ENCODE measurements around the gene CT47C1. TPM values are rescaled to one million over a fixed set of nuclear protein-coding genes. Genes with fewer than 3 reads are reported as not detected.

CT47C1 gene
- total and polyA plus RNA-seq, 2 of the 13 experiments (the other 11 are each of a cell fraction or from before 2014, with no cell fraction given): not detected

- TF ChIP-seq CCDC6 (CRISPR knock-in tag; IDR thresholded peaks at IDR 0.05) (no peak), POGZ (CRISPR knock-in tag; IDR thresholded peaks at IDR 0.05) (no peak), SRY (CRISPR knock-in tag; IDR thresholded peaks at IDR 0.05) (no peak), ZNF768 (CRISPR knock-in tag; IDR thresholded peaks at IDR 0.05) (no peak), ZNF883 (CRISPR knock-in tag; IDR thresholded peaks at IDR 0.05; ENCODE audit: not compliant biosample characterization) (no peak)
- TF ChIP-seq, protein P1, sequence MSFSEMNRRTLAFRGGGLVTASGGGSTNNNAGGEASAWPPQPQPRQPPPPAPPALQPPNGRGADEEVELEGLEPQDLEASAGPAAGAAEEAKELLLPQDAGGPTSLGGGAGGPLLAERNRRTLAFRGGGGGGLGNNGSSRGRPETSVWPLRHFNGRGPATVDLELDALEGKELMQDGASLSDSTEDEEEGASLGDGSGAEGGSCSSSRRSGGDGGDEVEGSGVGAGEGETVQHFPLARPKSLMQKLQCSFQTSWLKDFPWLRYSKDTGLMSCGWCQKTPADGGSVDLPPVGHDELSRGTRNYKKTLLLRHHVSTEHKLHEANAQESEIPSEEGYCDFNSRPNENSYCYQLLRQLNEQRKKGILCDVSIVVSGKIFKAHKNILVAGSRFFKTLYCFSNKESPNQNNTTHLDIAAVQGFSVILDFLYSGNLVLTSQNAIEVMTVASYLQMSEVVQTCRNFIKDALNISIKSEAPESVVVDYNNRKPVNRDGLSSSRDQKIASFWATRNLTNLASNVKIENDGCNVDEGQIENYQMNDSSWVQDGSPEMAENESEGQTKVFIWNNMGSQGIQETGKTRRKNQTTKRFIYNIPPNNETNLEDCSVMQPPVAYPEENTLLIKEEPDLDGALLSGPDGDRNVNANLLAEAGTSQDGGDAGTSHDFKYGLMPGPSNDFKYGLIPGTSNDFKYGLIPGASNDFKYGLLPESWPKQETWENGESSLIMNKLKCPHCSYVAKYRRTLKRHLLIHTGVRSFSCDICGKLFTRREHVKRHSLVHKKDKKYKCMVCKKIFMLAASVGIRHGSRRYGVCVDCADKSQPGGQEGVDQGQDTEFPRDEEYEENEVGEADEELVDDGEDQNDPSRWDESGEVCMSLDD (CRISPR knock-in tag; IDR thresholded peaks at IDR 0.05; ENCODE audit: borderline replicate concordance): no peak
Observed at GRCh38 chrX:119094819-119095218, 22.0 kb downstream of the CT47C1 start (continued).

GRCh38 chrX:119095936-119096335 lies 23.1 kb downstream of the CT47C1 start:
- H3K27me3 ChIP-seq (ENCODE audit: control insufficient read depth in 1 of 2, insufficient read depth in 2 of 2, low read length in 2 of 2): no peaks in the 10 kb centered on the region
- no peak overlapping the region for H3K4me3 ChIP-seq (replicated peaks in 1 of 3; ENCODE audit: insufficient read depth in 1 of 3, low read depth in 2 of 3, low read length in 3 of 3)
- H3K4me2 ChIP-seq (ENCODE audit: low read depth, low read length): no peak overlapping the region
- intact Hi-C loops (cut with micrococcal nuclease; ENCODE audit: unreplicated experiment): no loop called here
- CTCF ChIA-PET (ENCODE audit: low intra/inter-chr PET ratio, low total read pairs): no interaction called here
- in situ Hi-C loops (cut with HindIII; ENCODE audit: extremely low pct_ligation_motif_present, low pct_unique_long_range_greater_than_20kb): no loop called here
- POLR2A ChIA-PET: no interaction called here
- no peak overlapping the region for H2AFZ ChIP-seq (ENCODE audit: low read length)
- no peaks in the 10 kb centered on the region for H3K9me3 ChIP-seq (ENCODE audit: low read length)
- FAIRE-seq: no peak
- DNase-seq (ENCODE audit: low spot score): no peak
- TF ChIP-seq ZNF354B (CRISPR knock-in tag; IDR thresholded peaks at IDR 0.05): no peak
- H3K9ac ChIP-seq (ENCODE audit: insufficient read depth, low read depth, low read length): no peak overlapping the region
- no peaks in the 10 kb centered on the region for H4K20me1 ChIP-seq (ENCODE audit: insufficient read depth, low read length)
- no peak for ATAC-seq
- no peaks in the 10 kb centered on the region for H3K36me3 ChIP-seq (replicated peaks in 1 of 2; ENCODE audit: control insufficient read depth in 1 of 2, insufficient read depth in 2 of 2, low read length in 2 of 2)
- no TSS peak for BruUV-seq (replicated peaks)
- H3K4me1 ChIP-seq (ENCODE audit: insufficient read depth, low read length): no peaks in the 10 kb centered on the region
- H3K79me2 ChIP-seq (ENCODE audit: insufficient read depth, low read length): no peaks in the 10 kb centered on the region
- H3K27ac ChIP-seq (ENCODE audit: extremely low read length, insufficient read depth, low read length): no peak overlapping the region

All from HepG2 (cell line).